CD4-positive, alpha-beta T cell (primary cell): Measurements from ENCODE around the gene SLC11A2. TPM values are rescaled to one million over a fixed set of nuclear protein-coding genes. Genes with fewer than 3 reads are reported as not detected.

ENCODE experiments used
- ATAC-seq: fragments of 200-7000 bp; cut with Tn5 transposase; one replicate; pipeline ENCODE4 v1.10.0; 2022; ENCODE audit warnings: mild to moderate bottlenecking; ENCODE audit not compliant: poor library complexity
- CTCF ChIA-PET: fragments of 350-600 bp; sonication (Branson Sonifier 250); formaldehyde crosslinking; loops from one replicate; lab custom pipeline; 2021; ENCODE audit warnings: antibody characterized with exemption, inconsistent platforms; lab: Charles Lee
- POLR2A ChIA-PET: fragments of 350-600 bp; sonication (Branson Sonifier 250); formaldehyde crosslinking; loops from one replicate; lab custom pipeline; 2021; ENCODE audit warnings: antibody characterized with exemption, inconsistent platforms; lab: Charles Lee
- DNase-seq, 14 experiments: peaks; one replicate each; pipeline ENCODE4 v3.0.0-alpha.2; 2013 to 2020; ENCODE audit warnings: mixed read lengths in 2 of 14
- H3K27ac ChIP-seq, 2 donors: one replicate each; pipeline versions ENCODE4 v1.5.1 to v1.7.0; 2013; ENCODE audit warnings: low read length in 2 of 2, low read depth in 1 of 2, mild to moderate bottlenecking in 1 of 2
- H3K27me3 ChIP-seq, 2 experiments: 1 replicate in 1 of 2; 2 replicates in 1 of 2; pipeline versions ENCODE4 v1.6.1 to v1.7.0; 2013; ENCODE audit warnings: low read length in 2 of 2, control low read depth in 1 of 2, mild to moderate bottlenecking in 1 of 2, moderate library complexity in 1 of 2; ENCODE audit not compliant: insufficient read depth in 2 of 2, control insufficient read depth in 1 of 2
- H3K36me3 ChIP-seq: one replicate; pipeline ENCODE4 v1.6.1; 2013; ENCODE audit warnings: low read length, control low read depth; ENCODE audit not compliant: insufficient read depth
- H3K4me1 ChIP-seq: one replicate; pipeline ENCODE4 v1.6.1; 2013; ENCODE audit warnings: low read length, control low read depth; ENCODE audit not compliant: insufficient read depth
- H3K4me3 ChIP-seq: one replicate; pipeline ENCODE4 v1.5.1; 2013; ENCODE audit warnings: mild to moderate bottlenecking, low read length, moderate library complexity
- H3K9me3 ChIP-seq, 2 experiments: 1 replicate in 1 of 2; 2 replicates in 1 of 2; pipeline versions ENCODE4 v1.6.1 to v1.7.0; 2013; ENCODE audit warnings: low read length in 2 of 2, mild to moderate bottlenecking in 2 of 2, control low read depth in 1 of 2, moderate library complexity in 1 of 2; ENCODE audit not compliant: control insufficient read depth in 1 of 2, insufficient read depth in 1 of 2
- H3K27ac Mint-ChIP-seq: one replicate; pipeline ENCODE4 v1.8.0; 2020; ENCODE audit warnings: mixed read lengths
- H3K27me3 Mint-ChIP-seq: one replicate; pipeline ENCODE4 v1.8.0; 2021; ENCODE audit warnings: mixed read lengths
- H3K36me3 Mint-ChIP-seq: one replicate; pipeline ENCODE4 v1.8.0; 2021; ENCODE audit warnings: low read depth, mixed read lengths
- H3K4me1 Mint-ChIP-seq: one replicate; pipeline ENCODE4 v1.8.0; 2021; ENCODE audit warnings: low read depth, mixed read lengths
- H3K4me3 Mint-ChIP-seq: one replicate; pipeline ENCODE4 v1.8.0; 2020; ENCODE audit warnings: mild to moderate bottlenecking, mixed read lengths
- H3K9me3 Mint-ChIP-seq: one replicate; pipeline ENCODE4 v1.8.0; 2020; ENCODE audit warnings: mixed read lengths
- CTCF ChIP-seq: fragments of 200-600 bp; IDR thresholded peaks from one replicate; pipeline ENCODE4 v1.8.0; 2022; ENCODE audit warnings: antibody characterized with exemption, mild to moderate bottlenecking
- intact Hi-C, 2 experiments: fragments of 100-400 bp; cut with DNase I in 1 of 2; cut with micrococcal nuclease in 1 of 2; formaldehyde crosslinking; loops; one replicate each; pipeline versions ENCODE4 v1.15.1 to v1.9.0; 2023 to 2025; cut with DNase I, micrococcal nuclease
- total RNA-seq, 174 experiments: library from RNA in 2 of 174; stranded (reverse) in 2 of 174; gene quantifications; one replicate each; pipeline ENCODE4 v1.2.3 and lab custom pipeline; 2021 to 2026

The SLC11A2 gene
- total RNA-seq, 2 experiments from 2014 or later = 43.6 to 47.7 TPM

- no peaks in the 10 kb centered on the region for H3K9me3 ChIP-seq
- Mint-ChIP-seq H3K4me1 (peaks cover 6% of the 10 kb centered on the region), H3K27me3 (no peaks in the 10 kb centered on the region), H3K4me3 (no peak overlapping the region), H3K36me3 (peaks cover 54% of the 10 kb centered on the region), H3K27ac (peak overlapping the region; percentile 48), H3K9me3 (no peaks in the 10 kb centered on the region)
- ChIA-PET POLR2A (no interaction called here), CTCF (no interaction called here)
- no peaks in the 10 kb centered on the region for H3K27me3 ChIP-seq
- no peak for ATAC-seq
- peaks cover 3% of the 10 kb centered on the region for H3K4me1 ChIP-seq
- no peak overlapping the region for H3K4me3 ChIP-seq
- DNase-seq = peak in 2 of 14 experiments; percentile 19 to 21
- peaks cover 16% of the 10 kb centered on the region for H3K36me3 ChIP-seq
- H3K27ac ChIP-seq = no peak overlapping the region
- intact Hi-C loops = loop anchor here in 1 of 2 experiments (5.0 kb wide), 1 partner anchor 1172 kb away; no protein-coding TSS in a partner anchor
- no peak for TF ChIP-seq CTCF
Observed at GRCh38 chr12:50979369-50980052, 46.7 kb downstream of the SLC11A2 start.

GRCh38 chr12:50971946-50972345 lies 54.2 kb downstream of the SLC11A2 start:
- Mint-ChIP-seq H3K9me3 (no peaks in the 10 kb centered on the region), H3K27ac (no peak overlapping the region), H3K36me3 (peaks cover 61% of the 10 kb centered on the region), H3K4me1 (no peaks in the 10 kb centered on the region), H3K4me3 (no peak overlapping the region), H3K27me3 (no peaks in the 10 kb centered on the region)
- Histone ChIP-seq H3K27ac (no peak overlapping the region), H3K4me1 (no peaks in the 10 kb centered on the region), H3K4me3 (no peak overlapping the region), H3K27me3 (no peaks in the 10 kb centered on the region), H3K9me3 (no peaks in the 10 kb centered on the region), H3K36me3 (peaks cover 14% of the 10 kb centered on the region)
- intact Hi-C loops = no loop called here
- no peak for DNase-seq
- no peak for TF ChIP-seq CTCF
- no peak for ATAC-seq
- POLR2A ChIA-PET = no interaction called here
- CTCF ChIA-PET = no interaction called here

GRCh38 chr12:50964432-50964831 lies 61.8 kb downstream of the SLC11A2 start:
- Mint-ChIP-seq H3K27ac (no peak overlapping the region), H3K36me3 (peaks cover 9% of the 10 kb centered on the region), H3K4me3 (no peak overlapping the region), H3K9me3 (no peaks in the 10 kb centered on the region), H3K4me1 (peaks cover 6% of the 10 kb centered on the region), H3K27me3 (no peaks in the 10 kb centered on the region)
- H3K9me3 ChIP-seq = no peaks in the 10 kb centered on the region
- no peak for TF ChIP-seq CTCF
- CTCF ChIA-PET = no interaction called here
- no peak overlapping the region for H3K4me3 ChIP-seq
- no peaks in the 10 kb centered on the region for H3K4me1 ChIP-seq
- H3K36me3 ChIP-seq = no peaks in the 10 kb centered on the region
- no peak for DNase-seq
- H3K27me3 ChIP-seq = no peaks in the 10 kb centered on the region
- ATAC-seq = no peak
- H3K27ac ChIP-seq = no peak overlapping the region
- intact Hi-C loops = no loop called here
- POLR2A ChIA-PET = no interaction called here
